GM23248 (cell line): ENCODE measurements around the gene CRNKL1. TPM values are rescaled to one million over a fixed set of nuclear protein-coding genes. Genes with fewer than 3 reads are reported as not detected.

Source experiments
- DNase-seq: peaks from one replicate; pipeline ENCODE4 v3.0.0-alpha.2; 2015
- H2AFZ ChIP-seq: fragments of 200-600 bp; sonication (generic); 2 replicates; pipeline ENCODE4 v1.6.1; 2016; ENCODE audit warnings: antibody characterized with exemption
- H3F3A ChIP-seq: fragments of 200-600 bp; sonication (generic); 2 replicates; pipeline ENCODE4 v1.6.1; 2016; ENCODE audit warnings: mild to moderate bottlenecking, antibody characterized with exemption, mixed run types; ENCODE audit not compliant: insufficient read depth
- H3K27ac ChIP-seq: fragments of 200-600 bp; sonication (generic); 2 replicates; pipeline ENCODE4 v1.5.1; 2016; ENCODE audit warnings: mild to moderate bottlenecking
- H3K27me3 ChIP-seq: fragments of 200-600 bp; sonication (generic); replicated peaks from 2 replicates; pipeline ENCODE4 v1.6.1; 2016; ENCODE audit warnings: mild to moderate bottlenecking; ENCODE audit not compliant: insufficient read depth
- H3K36me3 ChIP-seq: fragments of 200-600 bp; sonication (generic); 2 replicates; pipeline ENCODE4 v1.6.1; 2016; ENCODE audit warnings: low read depth, mild to moderate bottlenecking
- H3K4me1 ChIP-seq: fragments of 200-600 bp; sonication (generic); 2 replicates; pipeline ENCODE4 v1.6.1; 2016; ENCODE audit warnings: mild to moderate bottlenecking; ENCODE audit not compliant: insufficient read depth
- H3K4me2 ChIP-seq: fragments of 200-600 bp; sonication (generic); one replicate; pipeline ENCODE4 v1.6.1; 2016; ENCODE audit warnings: mild to moderate bottlenecking; ENCODE audit not compliant: unreplicated experiment
- H3K4me3 ChIP-seq: fragments of 200-600 bp; sonication (generic); 2 replicates; pipeline ENCODE4 v1.5.1; 2016; ENCODE audit warnings: mild to moderate bottlenecking
- H3K79me2 ChIP-seq: fragments of 200-600 bp; sonication (generic); 2 replicates; pipeline ENCODE4 v1.6.1; 2016; ENCODE audit warnings: mild to moderate bottlenecking; ENCODE audit not compliant: insufficient read depth
- H3K9ac ChIP-seq: fragments of 200-600 bp; sonication (generic); 2 replicates; pipeline ENCODE4 v1.6.1; 2016; ENCODE audit warnings: mild to moderate bottlenecking
- H3K9me2 ChIP-seq: fragments of 200-600 bp; sonication (generic); 2 replicates; pipeline ENCODE4 v1.6.1; 2016; ENCODE audit warnings: mixed run types, mild to moderate bottlenecking, moderate library complexity; ENCODE audit not compliant: insufficient read depth
- H3K9me3 ChIP-seq: fragments of 200-600 bp; sonication (generic); one replicate; pipeline ENCODE4 v1.6.1; 2017; ENCODE audit warnings: low read depth
- H4K20me1 ChIP-seq: fragments of 200-600 bp; sonication (generic); 2 replicates; pipeline ENCODE4 v1.6.0; 2016; ENCODE audit not compliant: insufficient read depth
- EZH2 ChIP-seq: fragments of 200-600 bp; sonication (generic); IDR thresholded peaks from 2 replicates; pipeline ENCODE4 v1.6.1; 2018; ENCODE audit warnings: antibody characterized with exemption, mild to moderate bottlenecking; ENCODE audit not compliant: insufficient read depth, poor library complexity, severe bottlenecking
- EZH2phosphoT487 ChIP-seq: fragments of 200-600 bp; sonication (generic); IDR thresholded peaks from 2 replicates; pipeline ENCODE4 v1.6.1; 2018; ENCODE audit warnings: antibody characterized with exemption, moderate library complexity, mild to moderate bottlenecking, low read depth; ENCODE audit not compliant: insufficient read depth
- WGBS, 2 experiments: methylation state at CpG; one replicate each; pipeline ENCODE4 v1.1.6; 2015 to 2017; ENCODE audit warnings: low lambda C conversion rate in 2 of 2, low coverage in 1 of 2; ENCODE audit errors: missing lambda C conversion rate in 2 of 2; 5-methylcytosine and 5-hydroxymethylcytosine counted together
- in situ Hi-C: fragments of 300-500 bp; cut with MboI; formaldehyde crosslinking; loops from 2 replicates; pipeline ENCODE4 v1.15.0; 2020
- polyA plus RNA-seq: library from polyadenylated mRNA; unstranded; fragments of >200 nt; fragmentation: Nextera tagmentation; extraction: Ambion mirVana; gene quantifications from 2 replicates; pipeline ENCODE4 v1.2.1, GENCODE V29; 2016
- total RNA-seq: library from RNA; depleted of rRNA; stranded (reverse); fragments of >200 nt; shearing (Covaris generic); gene quantifications from 2 replicates; pipeline ENCODE4 v1.2.3, GENCODE V29; 2014

The CRNKL1 gene
- total and polyA plus RNA-seq, 2 experiments from 2014 or later: 16.9 to 24.2 TPM

DNA sequence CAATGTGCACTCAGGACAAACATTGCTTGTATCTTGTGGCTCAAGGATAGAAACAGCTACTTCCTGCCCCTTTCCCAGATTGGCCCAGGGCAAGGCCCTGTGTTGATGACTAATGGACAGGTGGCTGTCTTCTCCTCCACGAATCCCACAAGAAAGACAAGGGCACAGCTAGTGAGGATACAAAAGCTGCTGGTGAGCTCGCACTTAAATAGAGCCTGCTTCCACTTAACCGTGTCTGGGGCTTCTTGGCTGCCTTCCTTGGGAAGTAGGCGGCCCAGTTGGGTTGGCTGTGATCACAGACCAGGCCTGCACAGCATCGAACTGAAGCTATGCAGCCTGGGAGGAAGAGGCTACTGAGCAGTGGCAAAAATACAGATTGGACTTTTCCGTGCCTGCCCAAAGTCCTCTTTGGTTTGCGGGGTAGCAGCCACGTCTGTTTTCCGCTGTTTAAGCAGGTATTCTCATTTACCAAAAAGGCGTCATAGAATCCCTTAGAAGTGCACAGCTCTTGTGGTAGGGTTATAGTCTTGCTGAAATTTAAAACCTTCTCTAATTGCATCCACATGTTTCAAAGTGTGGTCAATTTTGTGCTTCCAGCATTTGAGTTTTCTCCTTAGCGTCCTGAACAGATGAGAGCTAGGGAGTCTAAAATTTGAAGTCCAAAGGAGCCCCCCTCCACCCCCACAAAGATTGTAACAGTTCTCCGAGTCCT, 58.2 kb downstream of the CRNKL1 start:
- in situ Hi-C loops: loop anchor here (25.0 kb wide), 1 partner anchor 207 kb away; no protein-coding TSS in a partner anchor
- Histone ChIP-seq H3K27ac (peak overlapping the region; percentile 87), H3K4me3 (peak overlapping the region; percentile 63), H3K4me2 (peak overlapping the region; percentile 88), H4K20me1 (no peaks in the 10 kb centered on the region), H3K4me1 (peaks cover 51% of the 10 kb centered on the region), H3K9me2 (no peaks in the 10 kb centered on the region), H3K27me3 (no peaks in the 10 kb centered on the region), H3K9me3 (no peaks in the 10 kb centered on the region), H3K9ac (peak overlapping the region; percentile 66), H3K79me2 (peaks cover 86% of the 10 kb centered on the region), H2AFZ (no peak overlapping the region), H3K36me3 (peaks cover 27% of the 10 kb centered on the region; the same call in 1 of the 2 replicates), H3F3A (peaks cover 48% of the 10 kb centered on the region)
- DNase-seq: peak; percentile 63
- TF ChIP-seq EZH2phosphoT487: no peak
- TF ChIP-seq EZH2: no peak
- 10 to 14% methylated on average over 12 of the region's 12 CpGs for WGBS, 2 experiments

DNA sequence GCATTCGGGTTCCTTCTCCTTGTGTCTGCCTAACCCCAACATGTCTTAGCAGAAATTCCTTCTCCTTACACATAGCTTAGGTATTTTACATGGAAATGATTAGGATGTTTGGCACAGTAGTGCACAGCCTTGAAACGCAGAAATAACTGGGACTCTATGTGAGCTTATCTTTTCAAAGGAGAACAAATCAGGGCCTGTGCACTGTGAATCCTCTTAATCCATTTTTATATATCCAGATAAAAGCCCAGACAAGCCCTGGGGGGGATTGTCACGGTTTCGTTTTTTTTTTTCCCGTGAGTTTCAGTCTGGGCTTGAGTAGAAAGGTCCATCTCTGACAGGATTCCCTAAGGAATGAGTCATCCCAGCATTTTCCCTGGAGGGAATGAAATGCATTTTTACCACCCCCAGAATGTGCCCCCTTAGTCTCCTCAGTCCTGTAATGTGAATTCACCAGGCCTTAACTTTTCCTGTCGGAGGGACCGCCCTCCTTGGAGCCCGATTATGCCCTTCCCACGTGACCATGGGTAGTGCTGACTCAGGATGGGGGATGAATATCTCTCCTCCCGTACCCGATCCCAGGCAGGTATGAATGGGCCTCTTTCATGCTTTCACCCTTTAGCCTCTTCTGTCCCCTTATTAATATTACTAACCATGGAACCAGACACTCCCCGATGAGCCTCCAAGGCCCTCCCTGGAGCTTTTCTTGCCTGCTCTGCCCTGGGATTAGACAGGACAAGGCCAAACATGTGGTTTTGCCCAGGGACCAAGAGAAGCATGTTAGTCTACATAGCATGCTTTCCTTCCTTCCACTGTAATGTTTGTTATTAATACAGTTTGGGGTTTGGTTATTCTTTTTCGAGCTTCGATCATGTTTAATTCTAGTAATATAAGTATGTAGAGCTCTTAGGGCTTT, 59.0 kb downstream of the CRNKL1 start:
- no peaks in the 10 kb centered on the region for H3K9me2 ChIP-seq
- in situ Hi-C loops: loop anchor here (25.0 kb wide), 1 partner anchor 206 kb away; no protein-coding TSS in a partner anchor
- H3K9me3 ChIP-seq: no peaks in the 10 kb centered on the region
- H3K79me2 ChIP-seq: peaks cover 86% of the 10 kb centered on the region
- peak; percentile 90 for DNase-seq
- WGBS, 2 experiments: 1 to 2% methylated on average over 14 of the region's 14 CpGs
- H3K4me3 ChIP-seq: peak overlapping the region; percentile 63
- TF ChIP-seq EZH2 (no peak), EZH2phosphoT487 (no peak)
- peak overlapping the region; percentile 87 for H3K27ac ChIP-seq
- H3F3A ChIP-seq: peaks cover 48% of the 10 kb centered on the region
- no peaks in the 10 kb centered on the region for H4K20me1 ChIP-seq
- peaks cover 21% of the 10 kb centered on the region; the same call in 1 of the 2 replicates for H3K36me3 ChIP-seq
- peak overlapping the region; percentile 66 for H3K9ac ChIP-seq
- peaks cover 51% of the 10 kb centered on the region for H3K4me1 ChIP-seq
- no peak overlapping the region for H2AFZ ChIP-seq
- H3K27me3 ChIP-seq: no peaks in the 10 kb centered on the region
- H3K4me2 ChIP-seq: peak overlapping the region; percentile 88

DNA sequence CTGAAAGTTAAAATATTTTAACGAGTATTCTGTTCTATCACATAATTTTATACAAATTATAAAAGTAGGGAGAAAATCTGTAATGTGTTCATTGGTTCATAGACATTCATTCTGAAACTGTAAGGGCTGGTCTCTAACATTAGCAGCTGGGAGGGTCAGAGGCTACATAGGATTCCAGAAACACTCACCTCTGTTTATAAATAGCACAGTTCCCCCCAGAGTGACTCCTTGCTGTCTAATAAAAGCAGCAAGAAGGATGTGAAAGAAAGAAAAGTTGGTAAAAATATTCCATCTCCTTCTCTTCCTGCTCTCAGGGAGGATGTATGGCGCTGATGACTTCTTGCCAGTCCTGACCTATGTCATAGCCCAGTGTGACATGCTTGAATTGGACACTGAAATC, 60.4 kb downstream of the CRNKL1 start:
- in situ Hi-C loops: loop anchor here (25.0 kb wide), 1 partner anchor 205 kb away; no protein-coding TSS in a partner anchor
- Histone ChIP-seq H3K27me3 (no peaks in the 10 kb centered on the region), H3F3A (peaks cover 59% of the 10 kb centered on the region), H3K79me2 (peaks cover 86% of the 10 kb centered on the region), H3K27ac (peak overlapping the region; percentile 87), H3K4me3 (peak overlapping the region; percentile 63; the same call in 1 of the 2 replicates), H3K9ac (peak overlapping the region; percentile 66), H3K9me2 (no peaks in the 10 kb centered on the region), H3K4me1 (peaks cover 58% of the 10 kb centered on the region), H2AFZ (no peak overlapping the region), H4K20me1 (no peaks in the 10 kb centered on the region), H3K9me3 (no peaks in the 10 kb centered on the region), H3K4me2 (peak overlapping the region; percentile 88), H3K36me3 (peaks cover 13% of the 10 kb centered on the region; the same call in 1 of the 2 replicates)
- DNase-seq: no peak
- 96 to 97% methylated on average over 2 of the region's 2 CpGs for WGBS, 2 experiments
- no peak for TF ChIP-seq EZH2
- no peak for TF ChIP-seq EZH2phosphoT487

DNA sequence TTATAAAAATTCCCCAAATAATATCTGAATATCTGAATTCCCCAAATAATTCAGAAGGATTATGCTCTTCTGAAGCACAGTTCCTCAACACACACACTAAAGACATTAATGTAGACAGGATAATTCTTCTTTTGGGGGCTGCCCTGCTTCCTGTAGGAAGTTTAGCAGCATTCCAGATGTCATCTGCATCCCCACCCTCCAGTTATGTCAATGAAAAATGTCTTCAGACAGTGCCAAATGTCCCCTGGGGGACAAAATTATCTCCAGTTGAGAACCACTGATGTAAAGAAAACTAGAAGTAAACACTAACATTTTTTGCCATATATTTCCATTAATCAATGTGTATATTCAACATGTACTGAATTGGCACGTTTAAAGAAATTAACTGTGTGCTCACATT, 61.0 kb downstream of the CRNKL1 start:
- H2AFZ ChIP-seq: no peak overlapping the region
- TF ChIP-seq EZH2: no peak
- TF ChIP-seq EZH2phosphoT487: no peak
- peak overlapping the region; percentile 63; the same call in 1 of the 2 replicates for H3K4me3 ChIP-seq
- H3K9me2 ChIP-seq: no peaks in the 10 kb centered on the region
- in situ Hi-C loops: loop anchor here (25.0 kb wide), 1 partner anchor 204 kb away; no protein-coding TSS in a partner anchor
- H3K9me3 ChIP-seq: no peaks in the 10 kb centered on the region
- H3K4me1 ChIP-seq: peaks cover 63% of the 10 kb centered on the region
- peaks cover 62% of the 10 kb centered on the region for H3F3A ChIP-seq
- peaks cover 86% of the 10 kb centered on the region for H3K79me2 ChIP-seq
- H3K36me3 ChIP-seq: peaks cover 13% of the 10 kb centered on the region; the same call in 1 of the 2 replicates
- peak overlapping the region; percentile 88 for H3K4me2 ChIP-seq
- no peaks in the 10 kb centered on the region for H4K20me1 ChIP-seq
- peak overlapping the region; percentile 87 for H3K27ac ChIP-seq
- DNase-seq: no peak
- no peaks in the 10 kb centered on the region for H3K27me3 ChIP-seq
- WGBS, 2 experiments: 37 to 51% methylated on average over 1 of the region's 1 CpG
- H3K9ac ChIP-seq: 0 out of 2 replicates have a peak overlapping the region, but pooled peaks have one; percentile 66
